NCI-H526 (cell line): ENCODE data around the gene IFI27.
"Not testable (repeated sequence)": the region's sequence is repeated elsewhere in the genome, so short reads cannot be mapped to it uniquely, and the experiment has no call there.

ENCODE experiments used
- DNase-seq, 2 experiments: peaks; one replicate each; lab custom pipeline; 2025; lab: John Stamatoyannopoulos, UW

The IFI27 gene

GRCh38 chr14:94156143-94156542 is 45.6 kb downstream of the IFI27 start:
- DNase-seq: not testable (repeated sequence)

- no peak for DNase-seq
These were observed 46.7 kb downstream of the IFI27 start for GRCh38 chr14:94157197-94157596.

DNA sequence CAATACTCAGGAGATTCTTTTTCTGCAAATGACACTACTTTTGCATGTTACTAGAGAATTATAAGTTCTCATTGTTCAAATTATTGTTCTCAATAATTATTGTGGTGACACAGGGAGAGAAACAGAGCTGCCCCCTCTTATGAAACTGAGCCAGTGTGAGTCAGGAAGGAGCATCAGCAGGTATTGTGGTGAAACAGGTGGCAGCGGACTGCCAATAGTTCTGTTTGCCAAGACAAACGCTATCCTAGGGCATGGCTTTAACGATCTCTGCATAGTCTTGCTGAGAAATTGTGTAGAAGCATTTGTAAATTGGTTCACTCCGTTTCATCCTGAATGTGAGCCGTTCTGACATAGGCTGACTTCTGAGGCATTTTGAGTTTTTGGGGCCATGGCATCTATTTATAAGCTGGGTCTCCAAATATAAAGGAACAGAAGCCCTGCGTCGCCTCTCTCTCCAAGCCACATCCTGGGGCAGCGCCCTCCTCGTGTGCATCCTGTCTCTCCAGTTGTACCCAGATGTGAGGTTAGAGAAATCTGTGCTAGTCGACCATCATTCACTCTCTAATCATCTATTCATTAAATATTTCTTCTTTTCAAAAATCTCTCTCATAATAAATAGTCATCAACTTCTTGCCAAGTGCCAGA is 47.8 kb downstream of the IFI27 start:
- DNase-seq: no peak

GRCh38 chr14:94161058-94161457 is 50.5 kb downstream of the IFI27 start:
- DNase-seq: no peak

DNA sequence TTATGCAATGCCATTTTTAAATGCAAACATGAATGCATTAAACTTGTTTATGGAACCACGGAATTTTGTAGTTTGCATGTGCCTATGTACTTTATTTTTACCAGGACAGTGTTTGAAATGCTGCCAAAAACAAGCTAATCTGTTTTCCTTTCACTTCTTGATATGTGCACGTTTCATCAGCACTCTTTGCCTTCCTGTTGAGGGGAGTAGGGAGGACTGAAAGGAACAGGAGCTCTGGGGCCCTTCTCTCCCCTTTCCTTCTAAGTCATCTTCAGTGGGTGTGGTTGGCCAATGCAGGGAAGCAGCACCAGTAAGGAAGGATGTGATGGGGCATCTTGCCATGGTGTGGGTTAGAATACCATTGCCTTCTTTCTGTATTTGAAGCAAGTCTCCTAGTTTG is 51.4 kb downstream of the IFI27 start:
- DNase-seq: no peak

DNA sequence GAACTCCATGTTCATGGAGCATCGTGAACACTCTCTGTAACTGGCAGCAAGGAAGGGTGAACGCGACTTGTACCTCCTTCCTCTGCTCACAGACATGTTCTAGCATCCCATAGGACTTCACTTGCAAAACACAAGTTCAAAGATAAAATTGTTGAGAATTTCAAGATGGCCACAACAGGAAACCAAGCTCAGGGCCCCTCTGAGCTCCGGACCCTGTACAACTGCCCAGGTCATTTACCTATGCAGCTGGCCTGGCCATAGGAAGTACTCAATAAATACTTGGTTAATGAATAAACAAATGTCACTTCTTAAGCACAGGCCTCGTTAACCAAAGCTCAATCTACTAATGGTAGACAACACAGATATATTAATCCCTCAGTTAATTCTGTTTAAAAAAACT is 51.9 kb downstream of the IFI27 start:
- DNase-seq: no peak

DNA sequence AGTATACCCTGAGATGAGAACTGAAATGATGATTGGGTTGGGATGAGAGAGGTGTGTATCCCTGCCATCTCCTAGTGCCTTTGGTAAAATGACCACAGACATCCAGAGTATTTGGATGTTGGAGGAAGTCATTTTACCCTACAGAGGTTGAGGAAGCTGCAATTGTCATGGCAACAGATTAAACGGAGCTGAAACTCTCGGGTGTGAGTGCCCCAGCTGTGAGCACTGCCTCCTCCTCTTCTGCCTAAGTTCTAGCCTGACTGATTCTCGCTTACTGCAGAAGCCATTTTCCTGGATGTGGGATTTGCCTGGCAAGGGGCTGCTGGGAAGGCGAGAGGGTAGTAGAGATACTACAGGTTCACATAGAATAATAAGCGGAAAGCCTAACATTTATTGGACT is 53.3 kb downstream of the IFI27 start:
- DNase-seq: no peak

- DNase-seq: no peak
These were observed 54.3 kb downstream of the IFI27 start for GRCh38 chr14:94164685-94165431.

GRCh38 chr14:94165744-94166143 is 55.2 kb downstream of the IFI27 start:
- DNase-seq: no peak
